AG10803 (cell line): ENCODE measurements around the gene CPEB3.

ENCODE experiments used
- DNase-seq: peaks from one replicate; pipeline ENCODE4 v3.0.0; 2010; ENCODE audit warnings: low read depth
- H3K4me3 ChIP-seq: 2 replicates; pipeline ENCODE4 v1.5.1; 2011; ENCODE audit warnings: mild to moderate bottlenecking, low read length, control low read depth
- TF ChIP-seq, protein P1 (sequence below): conservative IDR thresholded peaks from 2 replicates; pipeline ENCODE4 v1.5.1; 2011; ENCODE audit warnings: mild to moderate bottlenecking, low read length, control low read depth, inconsistent platforms

Gene CPEB3

DNA sequence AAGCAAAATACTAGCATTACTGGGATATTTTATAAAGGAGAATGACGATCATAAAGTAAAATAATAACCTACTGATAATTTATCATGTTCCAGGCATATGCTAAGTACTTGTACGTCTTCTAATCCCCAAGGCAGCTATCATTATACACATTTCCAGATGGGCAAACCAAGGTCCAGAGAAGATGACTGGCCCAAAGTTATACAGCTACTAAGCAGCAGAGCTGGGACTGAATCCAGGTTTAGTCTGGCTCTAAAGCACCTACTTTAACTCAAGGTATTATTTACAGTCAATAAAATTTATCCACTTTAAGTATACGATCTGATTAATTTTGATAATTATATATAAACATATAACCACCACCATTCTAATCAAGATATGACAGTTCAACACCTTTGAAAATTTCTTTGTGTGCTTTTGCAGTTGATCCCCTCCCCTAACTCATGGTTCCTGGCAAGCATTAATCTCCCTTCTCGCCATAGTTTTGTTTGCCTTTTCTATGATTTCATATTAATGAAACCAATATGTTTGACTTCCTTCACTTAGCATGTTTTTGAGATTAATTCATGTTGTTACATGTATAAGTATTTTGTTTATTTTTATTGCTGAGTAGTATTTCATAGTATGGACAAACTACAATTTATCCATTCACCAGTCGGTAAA lies 126.7 kb downstream of the CPEB3 start:
- DNase-seq: peak; percentile 5
- TF ChIP-seq, protein P1, sequence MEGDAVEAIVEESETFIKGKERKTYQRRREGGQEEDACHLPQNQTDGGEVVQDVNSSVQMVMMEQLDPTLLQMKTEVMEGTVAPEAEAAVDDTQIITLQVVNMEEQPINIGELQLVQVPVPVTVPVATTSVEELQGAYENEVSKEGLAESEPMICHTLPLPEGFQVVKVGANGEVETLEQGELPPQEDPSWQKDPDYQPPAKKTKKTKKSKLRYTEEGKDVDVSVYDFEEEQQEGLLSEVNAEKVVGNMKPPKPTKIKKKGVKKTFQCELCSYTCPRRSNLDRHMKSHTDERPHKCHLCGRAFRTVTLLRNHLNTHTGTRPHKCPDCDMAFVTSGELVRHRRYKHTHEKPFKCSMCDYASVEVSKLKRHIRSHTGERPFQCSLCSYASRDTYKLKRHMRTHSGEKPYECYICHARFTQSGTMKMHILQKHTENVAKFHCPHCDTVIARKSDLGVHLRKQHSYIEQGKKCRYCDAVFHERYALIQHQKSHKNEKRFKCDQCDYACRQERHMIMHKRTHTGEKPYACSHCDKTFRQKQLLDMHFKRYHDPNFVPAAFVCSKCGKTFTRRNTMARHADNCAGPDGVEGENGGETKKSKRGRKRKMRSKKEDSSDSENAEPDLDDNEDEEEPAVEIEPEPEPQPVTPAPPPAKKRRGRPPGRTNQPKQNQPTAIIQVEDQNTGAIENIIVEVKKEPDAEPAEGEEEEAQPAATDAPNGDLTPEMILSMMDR: no peak
- no peak overlapping the region for H3K4me3 ChIP-seq

DNA sequence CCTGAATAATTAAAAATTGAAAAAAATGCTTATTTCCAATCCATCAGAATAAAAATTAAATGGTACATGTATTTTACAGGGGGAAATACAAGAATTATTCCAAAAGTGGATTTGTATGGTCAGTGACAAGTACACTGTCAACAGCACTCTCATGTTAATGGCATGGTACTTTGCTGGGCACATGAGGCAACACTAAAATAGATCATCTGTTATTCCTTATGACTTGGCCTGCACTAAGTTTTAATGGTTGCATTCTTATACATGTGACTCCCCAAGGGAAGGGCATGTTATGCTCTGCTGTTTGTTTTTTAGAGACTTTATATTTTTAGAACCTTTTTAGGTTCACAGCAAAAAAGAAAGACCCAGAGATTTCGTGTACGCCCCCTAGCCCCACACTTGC lies 128.3 kb downstream of the CPEB3 start:
- TF ChIP-seq, protein P1: no peak
- no peak overlapping the region for H3K4me3 ChIP-seq
- no peak for DNase-seq

DNA sequence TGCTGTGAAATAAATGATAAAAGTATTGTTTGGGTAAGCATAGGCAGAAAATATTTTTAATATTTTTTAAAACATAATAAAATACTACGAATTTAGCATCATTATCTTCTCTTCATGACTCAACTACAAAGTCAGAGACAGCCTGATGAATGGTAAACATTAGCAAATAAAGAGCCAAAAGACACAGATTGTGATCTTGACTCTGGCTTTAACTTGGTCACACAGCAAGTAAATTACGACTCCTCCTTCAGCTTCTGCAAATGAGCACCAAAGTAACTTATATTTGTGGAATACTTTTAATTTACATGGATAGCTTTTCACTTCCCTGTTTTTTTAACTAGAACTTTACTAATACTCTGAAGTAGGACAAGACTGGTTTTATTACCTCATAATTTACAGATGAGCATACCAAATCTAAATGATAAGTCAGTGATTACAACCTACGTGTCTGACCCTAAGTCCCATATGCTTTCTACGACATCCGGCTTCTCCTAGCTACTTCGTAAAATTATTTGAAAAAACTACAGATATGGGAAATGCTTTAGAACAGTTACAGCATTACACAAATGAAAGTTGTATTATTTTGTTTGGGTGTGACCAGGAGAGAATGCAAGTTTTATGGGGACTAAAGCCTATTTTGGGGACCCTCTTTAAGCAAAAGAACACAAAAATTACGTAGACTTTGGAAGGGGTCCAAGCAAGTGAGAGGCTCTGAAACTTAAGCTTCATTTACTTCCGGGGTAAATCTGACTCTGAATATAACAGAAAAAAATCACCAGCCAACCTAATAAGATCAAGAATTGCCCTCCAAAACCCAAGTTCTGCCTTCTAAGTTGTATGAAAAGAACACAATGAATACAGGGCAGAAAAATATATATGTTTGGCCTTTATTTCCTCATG lies 133.8 kb downstream of the CPEB3 start:
- no peak overlapping the region for H3K4me3 ChIP-seq
- DNase-seq: no peak
- TF ChIP-seq, protein P1: no peak

DNA sequence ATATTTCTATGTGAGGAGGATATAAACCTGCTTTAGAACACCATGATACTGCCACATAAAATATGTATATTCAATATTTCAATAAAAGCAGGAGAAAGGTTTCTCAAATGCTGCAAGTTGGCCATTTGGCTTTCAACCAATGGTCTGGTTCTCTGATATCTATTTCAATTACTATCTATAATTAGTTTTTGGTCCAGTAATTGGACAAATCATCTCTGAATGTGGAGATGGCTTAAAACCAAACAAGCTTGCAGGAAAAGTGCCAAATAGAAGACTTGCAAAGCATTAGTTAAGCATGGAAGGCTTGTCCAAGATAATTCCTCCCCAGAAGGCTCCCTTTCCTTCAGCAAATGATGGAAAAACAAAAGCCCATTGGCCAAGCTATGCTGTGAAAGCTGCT lies 140.1 kb downstream of the CPEB3 start:
- DNase-seq: no peak
- H3K4me3 ChIP-seq: no peak overlapping the region
- TF ChIP-seq, protein P1: no peak

DNA sequence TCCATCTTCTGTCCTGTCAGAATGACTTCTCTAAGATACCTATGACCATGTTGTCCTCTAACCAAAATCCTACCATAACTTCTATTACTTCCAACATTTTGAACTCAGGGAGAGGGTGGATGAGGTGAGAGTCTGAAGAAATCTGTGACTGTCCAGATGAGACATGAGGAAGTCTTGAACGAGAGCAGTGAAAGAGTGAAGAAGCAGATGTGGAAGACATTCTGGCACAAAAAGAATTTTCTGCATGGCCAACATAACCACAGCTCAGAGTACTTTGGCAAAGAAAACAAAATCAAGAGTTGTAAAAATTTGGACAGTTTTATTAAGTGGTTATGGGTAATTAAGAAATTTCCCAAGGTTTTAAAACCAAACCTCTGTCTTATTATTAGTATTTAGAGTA lies 141.6 kb downstream of the CPEB3 start:
- H3K4me3 ChIP-seq: no peak overlapping the region
- TF ChIP-seq, protein P1: no peak
- DNase-seq: peak; percentile 54

DNA sequence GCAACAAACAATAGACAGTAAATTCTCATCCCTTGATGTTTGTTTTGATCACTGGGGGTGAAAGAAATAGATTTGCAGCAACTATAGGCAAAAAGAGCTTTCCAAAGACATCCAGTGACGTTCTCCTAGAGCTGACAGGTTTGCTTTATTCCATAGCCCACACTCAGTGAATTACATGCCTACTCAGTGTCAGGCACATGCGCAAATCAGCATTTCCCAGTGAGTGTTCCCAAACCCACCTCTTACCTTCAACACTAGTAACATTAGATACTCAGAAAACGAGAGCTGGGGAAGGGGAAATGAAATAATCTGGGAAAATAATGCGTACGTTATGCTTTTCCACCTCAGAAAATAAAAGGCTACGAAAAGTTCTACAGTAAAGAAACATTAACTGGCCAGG lies 144.1 kb downstream of the CPEB3 start:
- TF ChIP-seq, protein P1: no peak
- H3K4me3 ChIP-seq: no peak overlapping the region
- no peak for DNase-seq

DNA sequence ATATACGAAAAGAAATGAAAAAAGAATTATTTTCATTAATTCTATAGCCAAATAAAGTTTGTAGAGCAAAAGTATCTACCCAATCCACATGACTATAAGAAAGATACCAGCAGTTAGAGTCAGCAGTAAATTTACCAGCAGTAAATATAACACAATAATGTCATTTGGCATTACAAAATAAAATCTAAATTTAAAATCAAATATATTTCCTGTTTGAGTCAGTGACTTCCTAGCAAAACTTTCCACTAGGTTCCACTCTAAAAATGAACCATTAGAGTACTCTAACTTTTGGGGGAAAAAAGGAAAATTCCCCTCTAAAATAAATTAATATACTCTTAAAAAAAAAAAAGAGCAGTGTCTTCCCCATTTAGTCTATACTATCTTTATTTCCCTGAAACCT lies 144.8 kb downstream of the CPEB3 start:
- no peak overlapping the region for H3K4me3 ChIP-seq
- DNase-seq: no peak
- TF ChIP-seq, protein P1: no peak
